Measurements from ENCODE around the gene RASAL2.

- TF ChIP-seq POLR2A (IDR thresholded peaks at IDR 0.05) (no peak), CTCF (IDR thresholded peaks at IDR 0.05) (no peak)
Observed at GRCh38 chr1:178237121-178237520, 143.2 kb downstream of the RASAL2 start.
